ENCODE results near the gene MUTYH. TPM values are rescaled to one million over a fixed set of nuclear protein-coding genes. Genes with fewer than 3 reads are reported as not detected.

The MUTYH gene
- total and polyA plus RNA-seq, 2 of the 8 experiments (the other 6 are each of a cell fraction or from before 2014, with no cell fraction given), result 51.9 to 65.7 TPM

Other genes with a start within 250 kb of the MUTYH start
- gene ZSWIM5, start 133.8 kb downstream of the MUTYH start, total RNA-seq (2021; fragmentation: NEBNext Ultra II Directional; extraction: Animal tissue kit (Norgen Biotek cat#: 25700)), result 2.4 and 2.5 TPM in 2 replicates
- gene ZSWIM5, start 133.8 kb downstream of the MUTYH start, polyA plus RNA-seq (2011; rRNA removed), result 3.6 and 3.9 TPM in 2 replicates
- 58.5 and 60.6 TPM in 2 replicates for gene HPDL, start 13.5 kb downstream of the MUTYH start, total RNA-seq (2021; fragmentation: NEBNext Ultra II Directional; extraction: Animal tissue kit (Norgen Biotek cat#: 25700))
- gene HPDL, start 13.5 kb downstream of the MUTYH start, polyA plus RNA-seq (2011; rRNA removed), result 62.7 and 100 TPM in 2 replicates
- 14.5 and 15.2 TPM in 2 replicates for gene TOE1, start 270 bp downstream of the MUTYH start, total RNA-seq (2021; fragmentation: NEBNext Ultra II Directional; extraction: Animal tissue kit (Norgen Biotek cat#: 25700))
- gene TOE1, start 270 bp downstream of the MUTYH start, polyA plus RNA-seq (2011; rRNA removed), result 23.6 and 25.8 TPM in 2 replicates
- gene TESK2, start 150.7 kb upstream of the MUTYH start, total RNA-seq (2021; fragmentation: NEBNext Ultra II Directional; extraction: Animal tissue kit (Norgen Biotek cat#: 25700)), result 10.9 and 12.6 TPM in 2 replicates
- gene TESK2, start 150.7 kb upstream of the MUTYH start, polyA plus RNA-seq (2011; rRNA removed), result 10.0 and 10.8 TPM in 2 replicates
- gene CCDC163, start 159.6 kb upstream of the MUTYH start, total RNA-seq (2021; fragmentation: NEBNext Ultra II Directional; extraction: Animal tissue kit (Norgen Biotek cat#: 25700)), result 3.7 and 3.8 TPM in 2 replicates
- gene CCDC163, start 159.6 kb upstream of the MUTYH start, polyA plus RNA-seq (2011; rRNA removed), result 5.0 and 6.0 TPM in 2 replicates
- 7.3 and 9.8 TPM in 2 replicates for gene MMACHC, start 159.9 kb upstream of the MUTYH start, total RNA-seq (2021; fragmentation: NEBNext Ultra II Directional; extraction: Animal tissue kit (Norgen Biotek cat#: 25700))
- 11.1 and 11.2 TPM in 2 replicates for gene MMACHC, start 159.9 kb upstream of the MUTYH start, polyA plus RNA-seq (2011; rRNA removed)
- 1,354 and 1,418 TPM in 2 replicates for gene PRDX1, start 181.4 kb upstream of the MUTYH start, total RNA-seq (2021; fragmentation: NEBNext Ultra II Directional; extraction: Animal tissue kit (Norgen Biotek cat#: 25700))
- gene PRDX1, start 181.4 kb upstream of the MUTYH start, polyA plus RNA-seq (2011; rRNA removed), result 611 and 1,165 TPM in 2 replicates
- 334 and 344 TPM in 2 replicates for gene AKR1A1, start 210.4 kb upstream of the MUTYH start, total RNA-seq (2021; fragmentation: NEBNext Ultra II Directional; extraction: Animal tissue kit (Norgen Biotek cat#: 25700))
- gene AKR1A1, start 210.4 kb upstream of the MUTYH start, polyA plus RNA-seq (2011; rRNA removed), result 399 and 435 TPM in 2 replicates
- gene NASP, start 243.6 kb upstream of the MUTYH start, total RNA-seq (2021; fragmentation: NEBNext Ultra II Directional; extraction: Animal tissue kit (Norgen Biotek cat#: 25700)), result 629 and 647 TPM in 2 replicates
- 263 and 356 TPM in 2 replicates for gene NASP, start 243.6 kb upstream of the MUTYH start, polyA plus RNA-seq (2011; rRNA removed)